ENCODE measurements around the gene BBLN.

BBLN gene

DNA sequence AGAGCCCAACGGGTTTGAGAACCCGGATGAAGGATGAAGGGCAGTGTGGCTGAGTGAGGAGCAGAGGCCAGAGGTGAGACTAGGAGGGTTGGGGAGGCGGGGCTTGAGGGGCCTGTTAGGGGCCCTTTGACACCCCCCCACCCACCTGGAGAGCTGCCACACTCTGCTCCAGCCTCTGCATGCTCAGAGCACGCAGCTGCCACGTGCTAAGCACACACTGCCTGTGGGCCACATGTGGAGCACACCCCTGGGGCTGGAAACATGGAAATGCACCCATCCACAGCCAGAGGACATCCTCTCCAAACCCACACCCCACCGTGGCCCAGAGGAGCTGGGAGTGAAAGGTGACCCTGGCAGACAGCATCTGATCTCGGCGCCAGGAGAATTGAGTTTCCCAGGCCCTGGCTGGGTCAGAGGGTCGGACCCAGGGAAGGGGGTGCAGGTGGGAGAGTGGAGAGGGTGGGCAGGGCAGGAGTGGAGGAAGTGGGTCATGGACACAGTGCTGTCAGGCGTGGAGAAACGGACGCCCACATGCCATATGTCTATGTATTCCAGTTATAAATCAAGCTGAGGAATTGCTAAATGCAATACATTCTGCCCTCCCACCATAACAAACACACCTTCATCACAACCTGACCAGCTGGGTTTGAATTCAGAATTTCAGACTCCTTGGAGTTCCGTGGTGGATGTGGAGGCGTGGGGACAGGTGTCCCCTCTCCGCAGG lies 49.0 kb downstream of the BBLN start:
- no peak for DNase-seq
- Histone ChIP-seq H3K27me3 (ENCODE audit: insufficient read depth, low read length) (peaks cover 5% of the 10 kb centered on the region), H3K36me3 (ENCODE audit: control insufficient read depth in 1 of 2, insufficient read depth in 2 of 2, low read length in 2 of 2) (no peaks in the 10 kb centered on the region), H3K4me3 (ENCODE audit: low read depth, low read length) (no peak overlapping the region), H3K9me3 (ENCODE audit: insufficient read depth, low read depth, low read length) (no peaks in the 10 kb centered on the region), H3K4me1 (ENCODE audit: control insufficient read depth in 1 of 2, insufficient read depth in 2 of 2, low read length in 2 of 2) (peaks cover 3% of the 10 kb centered on the region in 2 experiments), H3K79me2 (ENCODE audit: control insufficient read depth, insufficient read depth, low read length, poor library complexity) (no peaks in the 10 kb centered on the region), H4K8ac (ENCODE audit: low read depth, low read length) (no peak overlapping the region), H3K23ac (ENCODE audit: low read length) (no peak overlapping the region), H2BK12ac (ENCODE audit: low read length) (no peak overlapping the region), H2BK120ac (ENCODE audit: insufficient read depth, low read length, poor library complexity) (no peak overlapping the region), H3K14ac (ENCODE audit: low read length) (no peak overlapping the region), H3K4ac (ENCODE audit: low read depth, low read length) (no peak overlapping the region), H2AK5ac (ENCODE audit: low read length) (no peak overlapping the region), H4K91ac (ENCODE audit: low read depth, low read length) (no peak overlapping the region), H3K4me2 (ENCODE audit: low read length) (no peak overlapping the region), H2BK5ac (ENCODE audit: low read depth, low read length, poor library complexity) (no peak overlapping the region), H3K27ac (ENCODE audit: low read depth, low read length) (no peak overlapping the region), H3K9ac (ENCODE audit: low read length) (no peak overlapping the region), H4K12ac (ENCODE audit: low read depth, low read length) (no peak overlapping the region), H3K18ac (ENCODE audit: low read length) (no peak overlapping the region), H3K79me1 (ENCODE audit: low read length) (peaks cover under 1% of the 10 kb centered on the region), H2AFZ (ENCODE audit: insufficient read depth, low read length, poor library complexity) (no peak overlapping the region)
- no CpG with 5 or more reads among the region's 15 CpGs for WGBS (ENCODE audit: extremely low coverage, insufficient coverage, insufficient read length)

DNA sequence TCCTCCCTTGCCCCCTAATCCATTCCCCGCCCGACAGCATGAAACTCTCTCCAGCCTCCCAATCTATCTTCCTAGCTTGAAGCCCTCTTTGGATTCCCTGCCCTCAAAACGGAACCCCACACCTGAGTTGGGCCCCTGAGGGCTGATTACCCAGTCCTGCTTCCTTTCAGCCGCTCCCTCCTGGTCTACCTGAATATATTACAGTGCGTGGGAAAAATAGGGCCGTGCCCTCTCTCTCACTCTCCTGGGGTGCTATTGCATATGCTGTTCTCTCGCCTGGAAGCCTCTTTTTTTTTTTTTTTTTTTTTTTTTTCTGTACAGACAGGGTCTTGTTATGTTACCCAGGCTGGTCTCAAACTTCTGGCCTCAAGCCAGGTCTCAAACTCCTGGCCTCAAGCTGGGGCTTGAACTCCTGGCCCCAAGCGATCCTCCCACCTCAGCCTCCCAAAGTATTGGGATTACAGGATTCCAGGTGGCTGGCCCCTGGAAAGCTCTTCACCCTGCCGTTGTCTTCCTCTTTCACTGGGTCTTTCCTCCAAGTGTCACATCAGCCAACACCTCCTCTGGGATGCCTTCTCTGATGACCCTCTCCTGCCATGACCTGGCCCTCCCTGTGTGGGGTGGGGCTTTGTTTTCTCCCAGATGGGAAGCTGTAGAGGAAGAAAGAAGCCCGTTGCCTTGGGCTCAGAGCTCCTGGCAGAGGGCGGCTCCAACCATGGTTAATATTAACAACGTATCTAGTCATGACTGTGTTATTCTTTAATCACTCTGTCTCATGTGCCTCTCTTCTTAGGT lies 51.3 kb downstream of the BBLN start:
- Histone ChIP-seq H2BK5ac (ENCODE audit: low read depth, low read length, poor library complexity) (no peak overlapping the region), H3K18ac (ENCODE audit: low read length) (no peak overlapping the region), H3K23ac (ENCODE audit: low read length) (no peak overlapping the region), H4K91ac (ENCODE audit: low read depth, low read length) (no peak overlapping the region), H3K4ac (ENCODE audit: low read depth, low read length) (no peak overlapping the region), H3K27ac (ENCODE audit: low read depth, low read length) (no peak overlapping the region), H2BK12ac (ENCODE audit: low read length) (no peak overlapping the region), H3K36me3 (ENCODE audit: control insufficient read depth in 1 of 2, insufficient read depth in 2 of 2, low read length in 2 of 2) (no peaks in the 10 kb centered on the region), H4K8ac (ENCODE audit: low read depth, low read length) (no peak overlapping the region), H3K4me1 (ENCODE audit: control insufficient read depth in 1 of 2, insufficient read depth in 2 of 2, low read length in 2 of 2) (peaks cover 7 to 9% of the 10 kb centered on the region in 2 experiments), H3K14ac (ENCODE audit: low read length) (no peak overlapping the region), H2BK120ac (ENCODE audit: insufficient read depth, low read length, poor library complexity) (no peak overlapping the region), H2AFZ (ENCODE audit: insufficient read depth, low read length, poor library complexity) (no peak overlapping the region), H3K9me3 (ENCODE audit: insufficient read depth, low read depth, low read length) (no peaks in the 10 kb centered on the region), H3K27me3 (ENCODE audit: insufficient read depth, low read length) (no peaks in the 10 kb centered on the region), H3K79me1 (ENCODE audit: low read length) (peaks cover 6% of the 10 kb centered on the region), H4K12ac (ENCODE audit: low read depth, low read length) (no peak overlapping the region), H2AK5ac (ENCODE audit: low read length) (no peak overlapping the region), H3K79me2 (ENCODE audit: control insufficient read depth, insufficient read depth, low read length, poor library complexity) (no peaks in the 10 kb centered on the region), H3K9ac (ENCODE audit: low read length) (no peak overlapping the region), H3K4me3 (ENCODE audit: low read depth, low read length) (no peak overlapping the region), H3K4me2 (ENCODE audit: low read length) (no peak overlapping the region)
- WGBS (ENCODE audit: extremely low coverage, insufficient coverage, insufficient read length) = no CpG with 5 or more reads among the region's 12 CpGs
- DNase-seq = no peak

DNA sequence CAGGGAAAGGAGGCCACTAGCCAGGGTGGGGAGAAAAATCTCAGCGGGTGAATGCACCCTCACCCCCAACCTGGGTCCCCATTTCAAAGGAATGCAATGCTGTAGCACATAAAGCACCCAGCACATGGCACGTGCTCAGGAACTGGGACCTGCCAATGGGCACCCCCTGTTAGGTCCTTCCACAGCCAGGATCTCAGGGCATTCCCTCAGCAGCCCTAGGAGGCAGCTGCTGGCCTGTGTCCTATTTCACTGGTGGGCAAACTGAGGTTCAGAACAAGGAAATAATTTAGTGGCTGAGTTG lies 51.9 kb downstream of the BBLN start:
- H3K4me1 ChIP-seq (ENCODE audit: control insufficient read depth in 1 of 2, insufficient read depth in 2 of 2, low read length in 2 of 2) = peaks cover 7 to 9% of the 10 kb centered on the region in 2 experiments
- H3K4me2 ChIP-seq (ENCODE audit: low read length) = no peak overlapping the region
- H2AK5ac ChIP-seq (ENCODE audit: low read length) = no peak overlapping the region
- WGBS (ENCODE audit: extremely low coverage, insufficient coverage, insufficient read length) = no CpG with 5 or more reads among the region's 2 CpGs
- H3K23ac ChIP-seq (ENCODE audit: low read length) = no peak overlapping the region
- H3K79me2 ChIP-seq (ENCODE audit: control insufficient read depth, insufficient read depth, low read length, poor library complexity) = no peaks in the 10 kb centered on the region
- no peak overlapping the region for H3K4ac ChIP-seq (ENCODE audit: low read depth, low read length)
- H4K91ac ChIP-seq (ENCODE audit: low read depth, low read length) = no peak overlapping the region
- DNase-seq = no peak
- H3K14ac ChIP-seq (ENCODE audit: low read length) = no peak overlapping the region
- H3K18ac ChIP-seq (ENCODE audit: low read length) = no peak overlapping the region
- H3K9ac ChIP-seq (ENCODE audit: low read length) = no peak overlapping the region
- no peak overlapping the region for H2BK5ac ChIP-seq (ENCODE audit: low read depth, low read length, poor library complexity)
- H3K27me3 ChIP-seq (ENCODE audit: insufficient read depth, low read length) = no peaks in the 10 kb centered on the region
- no peaks in the 10 kb centered on the region for H3K36me3 ChIP-seq (ENCODE audit: control insufficient read depth in 1 of 2, insufficient read depth in 2 of 2, low read length in 2 of 2)
- no peak overlapping the region for H2BK12ac ChIP-seq (ENCODE audit: low read length)
- H3K9me3 ChIP-seq (ENCODE audit: insufficient read depth, low read depth, low read length) = no peaks in the 10 kb centered on the region
- H3K27ac ChIP-seq (ENCODE audit: low read depth, low read length) = no peak overlapping the region
- no peak overlapping the region for H2AFZ ChIP-seq (ENCODE audit: insufficient read depth, low read length, poor library complexity)
- no peak overlapping the region for H3K4me3 ChIP-seq (ENCODE audit: low read depth, low read length)
- no peak overlapping the region for H4K12ac ChIP-seq (ENCODE audit: low read depth, low read length)
- peaks cover 6% of the 10 kb centered on the region for H3K79me1 ChIP-seq (ENCODE audit: low read length)
- H2BK120ac ChIP-seq (ENCODE audit: insufficient read depth, low read length, poor library complexity) = no peak overlapping the region
- H4K8ac ChIP-seq (ENCODE audit: low read depth, low read length) = no peak overlapping the region
